ENCODE results near the gene ARHGEF28.

GRCh38 chr5:73692981-73693380 lies 67.0 kb downstream of the ARHGEF28 start:
- TF ChIP-seq CTCF (IDR thresholded peaks at IDR 0.05) = no peak
- TF ChIP-seq POLR2AphosphoS5 (IDR thresholded peaks at IDR 0.05) = no peak
- no peak for TF ChIP-seq POLR2A (IDR thresholded peaks at IDR 0.05)
- TF ChIP-seq EP300 (IDR thresholded peaks at IDR 0.05) = no peak
